Activated naive CD8-positive, alpha-beta T cell (primary cell): ENCODE results near the gene RFC2.
A peak's percentile ranks its signal among the peaks of the same experiment; 100 is the strongest.

Source experiments
- H3K27ac Mint-ChIP-seq: one replicate; pipeline ENCODE4 v1.8.0; 2021; ENCODE audit warnings: mixed read lengths
- H3K27me3 Mint-ChIP-seq: one replicate; pipeline ENCODE4 v1.8.0; 2021; ENCODE audit warnings: mixed read lengths
- H3K36me3 Mint-ChIP-seq: one replicate; pipeline ENCODE4 v1.8.0; 2021; ENCODE audit warnings: mixed read lengths
- H3K4me1 Mint-ChIP-seq: one replicate; pipeline ENCODE4 v1.8.0; 2021; ENCODE audit warnings: low read depth, mixed read lengths
- H3K4me3 Mint-ChIP-seq: one replicate; pipeline ENCODE4 v1.8.0; 2021; ENCODE audit warnings: mild to moderate bottlenecking, mixed read lengths
- H3K9me3 Mint-ChIP-seq: one replicate; pipeline ENCODE4 v1.8.0; 2021; ENCODE audit warnings: low read depth, mixed read lengths

Gene RFC2

GRCh38 chr7:74254129-74254857 is at the start of gene RFC2:
RFC2 (minus strand) TSS chr7:74254399; CDS start chr7:74254383, 16 bp downstream.
- Mint-ChIP-seq H3K4me1 (peaks cover 16% of the 10 kb centered on the region), H3K4me3 (peak within 1 kb of the TSS; percentile 92), H3K9me3 (no peaks in the 10 kb centered on the region)

GRCh38 chr7:74302745-74303221 is 48.6 kb upstream of the RFC2 start:
- Mint-ChIP-seq H3K36me3 (no peaks in the 10 kb centered on the region), H3K4me3 (no peak overlapping the region), H3K9me3 (no peaks in the 10 kb centered on the region), H3K4me1 (peaks cover 11% of the 10 kb centered on the region), H3K27ac (no peak overlapping the region), H3K27me3 (peaks cover under 1% of the 10 kb centered on the region)

More at GRCh38 chr7:74254129-74254857, at the start of gene RFC2:
- Mint-ChIP-seq H3K27me3 (no peaks in the 10 kb centered on the region), H3K27ac (peak within 1 kb of the TSS; percentile 96), H3K36me3 (peaks cover 5% of the 10 kb centered on the region)

- Mint-ChIP-seq H3K27ac (no peak overlapping the region), H3K27me3 (no peaks in the 10 kb centered on the region), H3K9me3 (no peaks in the 10 kb centered on the region), H3K4me3 (no peak overlapping the region), H3K36me3 (no peaks in the 10 kb centered on the region), H3K4me1 (peaks cover 2% of the 10 kb centered on the region)
Measured at GRCh38 chr7:74300926-74301325, 46.7 kb upstream of the RFC2 start.

- Mint-ChIP-seq H3K27me3 (no peaks in the 10 kb centered on the region), H3K4me3 (no peak overlapping the region), H3K36me3 (no peaks in the 10 kb centered on the region), H3K9me3 (no peaks in the 10 kb centered on the region), H3K27ac (no peak overlapping the region), H3K4me1 (no peaks in the 10 kb centered on the region)
Measured at GRCh38 chr7:74299401-74299800, 45.2 kb upstream of the RFC2 start.

- Mint-ChIP-seq H3K27ac (no peak overlapping the region), H3K36me3 (no peaks in the 10 kb centered on the region), H3K9me3 (no peaks in the 10 kb centered on the region), H3K27me3 (no peaks in the 10 kb centered on the region), H3K4me3 (no peak overlapping the region), H3K4me1 (no peaks in the 10 kb centered on the region)
Measured at GRCh38 chr7:74297516-74298233, 43.5 kb upstream of the RFC2 start.

- Mint-ChIP-seq H3K27me3 (no peaks in the 10 kb centered on the region), H3K9me3 (no peaks in the 10 kb centered on the region), H3K27ac (no peak overlapping the region), H3K4me3 (no peak overlapping the region), H3K36me3 (no peaks in the 10 kb centered on the region), H3K4me1 (peaks cover 2% of the 10 kb centered on the region)
Measured at GRCh38 chr7:74294191-74294998, 40.2 kb upstream of the RFC2 start.

GRCh38 chr7:74293577-74293908 is 39.3 kb upstream of the RFC2 start:
- Mint-ChIP-seq H3K27me3 (no peaks in the 10 kb centered on the region), H3K4me1 (peaks cover 6% of the 10 kb centered on the region), H3K36me3 (no peaks in the 10 kb centered on the region), H3K4me3 (no peak overlapping the region), H3K9me3 (no peaks in the 10 kb centered on the region), H3K27ac (no peak overlapping the region)

- H3K27ac Mint-ChIP-seq: no peak overlapping the region
Measured at GRCh38 chr7:74292757-74293576, 38.8 kb upstream of the RFC2 start.

GRCh38 chr7:74291535-74291934 is 37.3 kb upstream of the RFC2 start:
- H3K9me3 Mint-ChIP-seq: no peaks in the 10 kb centered on the region
- H3K27ac Mint-ChIP-seq: no peak overlapping the region
- H3K4me1 Mint-ChIP-seq: peaks cover 13% of the 10 kb centered on the region
- peak overlapping the region; percentile 40 for H3K4me3 Mint-ChIP-seq
- H3K36me3 Mint-ChIP-seq: no peaks in the 10 kb centered on the region
- H3K27me3 Mint-ChIP-seq: peaks cover 2% of the 10 kb centered on the region

More at GRCh38 chr7:74292757-74293576, 38.8 kb upstream of the RFC2 start:
- Mint-ChIP-seq H3K4me1 (peaks cover 12% of the 10 kb centered on the region), H3K27me3 (no peaks in the 10 kb centered on the region), H3K9me3 (no peaks in the 10 kb centered on the region), H3K36me3 (no peaks in the 10 kb centered on the region), H3K4me3 (no peak overlapping the region)

- peak overlapping the region; percentile 64 for H3K4me3 Mint-ChIP-seq
- peaks cover 2% of the 10 kb centered on the region for H3K27me3 Mint-ChIP-seq
- no peak overlapping the region for H3K27ac Mint-ChIP-seq
- H3K4me1 Mint-ChIP-seq: peaks cover 13% of the 10 kb centered on the region
- no peaks in the 10 kb centered on the region for H3K9me3 Mint-ChIP-seq
- no peaks in the 10 kb centered on the region for H3K36me3 Mint-ChIP-seq
Measured at GRCh38 chr7:74290981-74291441, 36.8 kb upstream of the RFC2 start.

- Mint-ChIP-seq H3K4me1 (peaks cover 13% of the 10 kb centered on the region), H3K27me3 (peaks cover 2% of the 10 kb centered on the region), H3K4me3 (peak overlapping the region; percentile 64), H3K9me3 (no peaks in the 10 kb centered on the region), H3K36me3 (no peaks in the 10 kb centered on the region), H3K27ac (no peak overlapping the region)
Measured at GRCh38 chr7:74290553-74290950, 36.4 kb upstream of the RFC2 start.

- Mint-ChIP-seq H3K36me3 (no peaks in the 10 kb centered on the region), H3K9me3 (no peaks in the 10 kb centered on the region), H3K27me3 (peaks cover 2% of the 10 kb centered on the region), H3K27ac (no peak overlapping the region), H3K4me3 (peak overlapping the region; percentile 30), H3K4me1 (peaks cover 13% of the 10 kb centered on the region)
Measured at GRCh38 chr7:74289659-74290552, 35.7 kb upstream of the RFC2 start.

- Mint-ChIP-seq H3K36me3 (no peaks in the 10 kb centered on the region), H3K27me3 (peaks cover 2% of the 10 kb centered on the region), H3K9me3 (no peaks in the 10 kb centered on the region), H3K4me3 (peak within 1 kb of the TSS; percentile 86), H3K4me1 (peaks cover 13% of the 10 kb centered on the region), H3K27ac (peak within 1 kb of the TSS; percentile 54)
Measured at GRCh38 chr7:74289018-74289658, 34.9 kb upstream of the RFC2 start, which contains the start of gene CLIP2. CLIP2 (plus strand) TSS chr7:74289407; CDS start chr7:74317547, 28,140 bp downstream.
